Measurements from ENCODE around the gene C2orf49.

The C2orf49 gene

GRCh38 chr2:105383432-105384166 is 46.3 kb downstream of the C2orf49 start:
- no peak for DNase-seq (ENCODE audit: low read depth in 2 of 2)

- DNase-seq (ENCODE audit: low read depth in 2 of 2), result no peak
Measured at GRCh38 chr2:105384216-105384615, 46.9 kb downstream of the C2orf49 start.

- no peak for DNase-seq (ENCODE audit: low read depth in 2 of 2)
Measured at GRCh38 chr2:105384861-105385260, 47.5 kb downstream of the C2orf49 start.

DNA sequence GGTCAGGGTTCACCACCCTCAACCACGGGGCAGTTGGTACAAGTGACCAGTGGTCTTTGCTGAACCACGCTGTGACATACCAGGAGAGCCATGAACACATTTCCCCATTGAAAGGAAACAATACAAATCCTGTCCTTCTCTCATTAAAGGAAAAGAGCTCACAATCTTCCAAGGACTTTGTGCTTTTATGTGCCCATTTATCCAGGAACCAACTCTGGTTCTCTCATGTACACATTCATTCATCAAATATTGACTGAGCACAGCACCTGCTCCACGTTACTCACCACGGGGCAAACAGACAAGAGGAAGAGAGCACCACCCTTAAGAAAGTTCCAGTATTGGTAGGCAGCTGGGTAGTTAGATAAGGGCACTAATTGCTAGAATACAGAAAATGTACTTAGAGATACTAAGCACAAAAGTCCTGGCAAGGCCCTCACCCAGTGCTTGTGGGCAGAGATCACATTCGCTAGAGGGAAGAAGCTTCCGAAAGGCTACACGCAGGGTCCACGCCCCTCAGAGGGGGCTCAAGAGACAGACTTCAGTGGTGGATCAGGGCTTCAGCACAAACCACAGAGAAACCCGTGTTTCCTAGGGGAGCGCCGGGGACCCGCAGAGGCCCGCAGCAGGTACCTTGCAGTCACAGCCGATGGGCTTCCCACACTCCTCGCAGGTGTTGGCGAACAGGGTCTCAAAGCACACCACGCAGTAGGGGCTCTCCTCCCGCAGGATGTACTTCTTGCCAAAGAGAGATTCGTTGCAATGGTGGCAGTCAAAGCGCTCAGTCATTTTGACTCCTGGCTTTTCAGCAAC is 48.6 kb downstream of the C2orf49 start:
- DNase-seq (ENCODE audit: low read depth in 2 of 2), result no peak

- DNase-seq (ENCODE audit: low read depth in 2 of 2), result no peak
Measured at GRCh38 chr2:105387225-105387624, 49.9 kb downstream of the C2orf49 start.

DNA sequence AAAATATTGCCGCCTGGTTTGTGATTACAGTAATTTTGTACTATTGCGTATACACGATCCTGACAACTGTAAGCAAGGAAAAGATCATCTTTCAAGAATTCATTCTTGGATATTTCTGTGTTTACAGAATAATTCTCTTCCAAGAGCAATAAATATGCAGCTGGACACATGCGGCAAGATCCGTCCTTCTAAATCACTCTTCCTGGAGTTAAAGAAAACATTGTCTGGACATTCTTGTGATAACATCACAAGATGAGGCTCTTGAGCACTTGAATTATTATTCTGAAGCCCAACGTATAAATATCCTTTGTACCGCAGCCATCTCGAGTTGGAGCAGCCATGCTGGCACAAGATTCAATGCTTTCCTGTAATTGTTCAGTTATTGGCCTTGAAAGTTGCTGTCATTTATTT is 51.6 kb downstream of the C2orf49 start:
- DNase-seq (ENCODE audit: low read depth in 2 of 2), result no peak

- no peak for DNase-seq (ENCODE audit: low read depth in 2 of 2)
Measured at GRCh38 chr2:105390454-105390853, 53.1 kb downstream of the C2orf49 start.

DNA sequence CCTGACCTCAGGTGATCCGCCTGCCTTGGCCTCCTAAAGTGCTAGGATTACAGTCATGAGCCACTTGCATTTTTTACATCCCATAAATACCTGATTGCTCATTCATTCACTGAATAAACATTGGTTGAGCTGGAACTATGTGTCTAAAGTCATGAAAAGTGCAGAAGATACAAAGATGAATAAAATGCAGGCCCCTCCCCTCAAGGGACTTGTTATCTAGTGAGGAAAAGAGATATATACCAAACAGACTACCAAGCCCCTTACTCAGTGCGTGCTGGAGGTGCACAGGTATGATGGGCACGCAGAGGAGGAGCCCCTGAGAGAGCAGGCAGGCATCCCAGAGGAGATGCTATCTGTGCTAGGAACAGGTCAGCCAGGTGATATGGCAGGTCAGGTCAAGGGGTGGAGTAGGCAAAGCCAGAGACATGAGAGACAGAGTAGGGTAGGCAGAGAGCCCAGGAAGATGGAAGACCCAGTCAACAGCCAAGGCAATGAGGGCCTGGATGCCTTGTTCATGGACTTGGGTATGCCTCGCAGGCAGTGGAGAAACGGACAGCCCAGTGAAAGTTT is 53.8 kb downstream of the C2orf49 start:
- DNase-seq (ENCODE audit: low read depth in 2 of 2), result no peak

- DNase-seq (ENCODE audit: low read depth in 2 of 2), result no peak
Measured at GRCh38 chr2:105391763-105392662, 54.7 kb downstream of the C2orf49 start.

GRCh38 chr2:105393373-105394055 is 56.2 kb downstream of the C2orf49 start:
- DNase-seq (ENCODE audit: low read depth in 2 of 2), result no peak

- DNase-seq (ENCODE audit: low read depth in 2 of 2), result no peak
Measured at GRCh38 chr2:105394951-105395611, 57.7 kb downstream of the C2orf49 start.

- no peak for DNase-seq (ENCODE audit: low read depth in 2 of 2)
Measured at GRCh38 chr2:105395691-105396090, 58.4 kb downstream of the C2orf49 start.

DNA sequence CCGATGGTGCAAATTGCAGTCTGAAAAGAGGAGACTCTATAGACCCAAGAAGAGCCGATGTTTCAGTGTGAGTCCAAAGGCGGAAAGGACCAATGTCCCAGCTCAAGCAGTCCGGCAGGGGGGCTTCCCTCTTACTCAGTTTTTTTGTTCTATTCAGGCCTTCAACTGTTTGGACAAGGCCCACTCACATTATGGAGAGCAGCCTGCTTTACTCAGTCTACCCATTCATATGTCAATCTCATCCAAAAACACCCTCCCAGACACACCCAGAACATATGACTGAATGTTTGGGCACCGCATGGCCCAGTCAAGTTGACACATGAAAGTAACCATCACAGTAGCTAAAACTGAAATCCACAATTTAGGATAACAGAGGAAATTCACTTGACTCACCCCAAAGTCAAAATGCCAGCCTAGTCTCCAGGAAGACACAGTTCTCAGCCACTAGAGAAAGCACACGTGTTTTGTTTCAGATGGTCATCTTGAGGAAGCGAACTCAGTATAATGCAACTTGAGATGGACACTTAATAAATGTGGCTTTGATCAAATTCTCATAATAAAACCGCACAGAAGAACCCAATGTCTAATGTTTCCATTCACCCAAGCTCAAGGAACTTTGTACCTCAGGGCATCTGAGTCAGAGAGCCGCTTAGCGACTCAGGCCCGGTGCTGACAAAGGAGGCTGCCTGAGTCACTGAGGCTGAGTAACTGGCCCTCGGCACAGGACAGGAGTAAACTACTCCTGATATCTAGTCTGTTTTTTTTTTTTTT is 59.1 kb downstream of the C2orf49 start:
- DNase-seq (ENCODE audit: low read depth in 2 of 2), result peak; percentile 21 to 36

GRCh38 chr2:105397025-105397722 is 59.8 kb downstream of the C2orf49 start:
- DNase-seq (ENCODE audit: low read depth in 2 of 2), result no peak

GRCh38 chr2:105397953-105398335 is 60.6 kb downstream of the C2orf49 start:
- DNase-seq (ENCODE audit: low read depth in 2 of 2), result no peak

GRCh38 chr2:105398336-105399206 is 61.2 kb downstream of the C2orf49 start, which contains the start of gene FHL2:
Gene FHL2, minus strand, starts transcription at chr2:105399051. Its CDS starts 12,535 bp downstream, at chr2:105386516.
- peak; percentile 49 to 51 for DNase-seq (ENCODE audit: low read depth in 2 of 2)
